NT2/D1 (cell line): ENCODE data around the gene MEIS1.

Experiments used
- SUZ12 ChIP-seq: IDR thresholded peaks from 2 replicates; pipeline ENCODE4 v1.6.1; 2011; ENCODE audit not compliant: insufficient read length, insufficient read depth; ENCODE audit errors: extremely low read depth
- YY1 ChIP-seq: IDR thresholded peaks from 2 replicates; pipeline ENCODE4 v1.6.1; 2011; ENCODE audit not compliant: insufficient read length, insufficient read depth

- no peak for TF ChIP-seq SUZ12
- TF ChIP-seq YY1: no peak
Measured at GRCh38 chr2:66578687-66579106, 143.8 kb downstream of the MEIS1 start.
